IMR-90 (cell line): ENCODE results near the gene RBMXL3. TPM values are rescaled to one million over a fixed set of nuclear protein-coding genes. Genes with fewer than 3 reads are reported as not detected.
A peak's percentile ranks its signal among the peaks of the same experiment; 100 is the strongest.

ENCODE experiments used
- ATAC-seq: fragments of 200-7000 bp; cut with Tn5 transposase; 2 replicates; pipeline ENCODE4 v1.9.1; 2020; ENCODE audit warnings: low read depth, mild to moderate bottlenecking, moderate library complexity
- BruUV-seq: library from RNA; stranded (reverse); fragments of 400-500 nt; replicated peaks from 2 replicates; lab custom pipeline; 2021; lab: Mats Ljungman, UMichigan
- CTCF ChIA-PET: fragments of 300-600 bp; formaldehyde crosslinking; extraction: SDS; loops from one replicate; lab custom pipeline; 2021; ENCODE audit warnings: antibody characterized with exemption; lab: Yijun Ruan, JAX
- POLR2A ChIA-PET: fragments of 300-600 bp; sonication (Branson Sonifier 250); formaldehyde crosslinking; loops from one replicate; lab custom pipeline; 2022; ENCODE audit warnings: antibody characterized with exemption; ENCODE audit not compliant: unreplicated experiment; lab: Charles Lee
- DNase-seq: peaks from one replicate; pipeline ENCODE4 v3.0.0; 2013
- H2AFZ ChIP-seq: replicated peaks from 2 replicates; pipeline ENCODE3; 2013; ENCODE audit warnings: low read length, mild to moderate bottlenecking; ENCODE audit not compliant: poor library complexity
- H2AK5ac ChIP-seq: 2 replicates; pipeline ENCODE4 v1.6.1; 2013; ENCODE audit warnings: low read depth, low read length, inconsistent platforms
- H2AK9ac ChIP-seq: replicated peaks from 2 replicates; pipeline ENCODE3; 2013; ENCODE audit warnings: mild to moderate bottlenecking, low read depth, low read length, moderate library complexity; ENCODE audit not compliant: poor library complexity
- H2BK120ac ChIP-seq: 2 replicates; pipeline ENCODE4 v1.6.1; 2013; ENCODE audit warnings: low read depth, low read length, inconsistent platforms
- H2BK15ac ChIP-seq: 3 replicates; pipeline ENCODE4 v1.6.1; 2013; ENCODE audit warnings: low read depth, low read length, inconsistent platforms
- H2BK20ac ChIP-seq: 2 replicates; pipeline ENCODE4 v1.6.1; 2013; ENCODE audit warnings: low read depth, mild to moderate bottlenecking, inconsistent platforms, low read length, moderate library complexity
- H2BK5ac ChIP-seq: 2 replicates; pipeline ENCODE4 v1.6.1; 2013; ENCODE audit warnings: mild to moderate bottlenecking, low read depth, low read length, inconsistent platforms; ENCODE audit not compliant: poor library complexity, severe bottlenecking
- H3K14ac ChIP-seq: replicated peaks from 2 replicates; pipeline ENCODE4 v1.6.1; 2013; ENCODE audit warnings: low read depth, low read length, inconsistent platforms
- H3K18ac ChIP-seq: 2 replicates; pipeline ENCODE4 v1.6.1; 2013; ENCODE audit warnings: low read depth, low read length, control low read depth
- H3K23ac ChIP-seq: 2 replicates; pipeline ENCODE4 v1.6.1; 2013; ENCODE audit warnings: low read depth, low read length, inconsistent platforms
- H3K27ac ChIP-seq: 2 replicates; pipeline ENCODE4 v1.5.1; 2013; ENCODE audit warnings: mild to moderate bottlenecking, control low read depth, low read length; ENCODE audit not compliant: insufficient read depth
- H3K27me3 ChIP-seq: 2 replicates; pipeline ENCODE4 v1.6.1; 2013; ENCODE audit warnings: low read length; ENCODE audit not compliant: control insufficient read depth, insufficient read depth
- H3K36me3 ChIP-seq: 2 replicates; pipeline ENCODE4 v1.6.1; 2013; ENCODE audit warnings: low read length, mixed read lengths; ENCODE audit not compliant: control insufficient read depth, insufficient read depth
- H3K4ac ChIP-seq: 2 replicates; pipeline ENCODE4 v1.6.1; 2013; ENCODE audit warnings: low read depth, low read length, inconsistent platforms
- H3K4me1 ChIP-seq: 2 replicates; pipeline ENCODE4 v1.6.1; 2013; ENCODE audit warnings: low read length, mixed read lengths; ENCODE audit not compliant: control insufficient read depth, insufficient read depth
- H3K4me2 ChIP-seq: 2 replicates; pipeline ENCODE4 v1.6.1; 2013; ENCODE audit warnings: low read depth, mild to moderate bottlenecking, control low read depth, low read length, moderate library complexity
- H3K4me3 ChIP-seq: 2 replicates; pipeline ENCODE4 v1.5.1; 2013; ENCODE audit warnings: low read depth, mild to moderate bottlenecking, control low read depth, low read length, moderate library complexity; ENCODE audit not compliant: insufficient read depth
- H3K56ac ChIP-seq: 2 replicates; pipeline ENCODE4 v1.6.1; 2013; ENCODE audit warnings: low read length, inconsistent platforms; ENCODE audit not compliant: insufficient read depth; ENCODE audit errors: extremely low read depth
- H3K79me1 ChIP-seq, 2 experiments: 2 replicates each; pipeline ENCODE4 v1.6.1; 2013; ENCODE audit warnings: low read length in 2 of 2, inconsistent platforms in 1 of 2, low read depth in 1 of 2
- H3K9ac ChIP-seq: 2 replicates; pipeline ENCODE4 v1.6.1; 2013; ENCODE audit warnings: low read depth, low read length, control low read depth
- H3K9me1 ChIP-seq: 2 replicates; pipeline ENCODE4 v1.6.1; 2013; ENCODE audit warnings: low read length, inconsistent platforms; ENCODE audit not compliant: insufficient read depth
- H3K9me3 ChIP-seq: 2 replicates; pipeline ENCODE4 v1.6.1; 2013; ENCODE audit warnings: low read length; ENCODE audit not compliant: control insufficient read depth, insufficient read depth
- H4K20me1 ChIP-seq: 2 replicates; pipeline ENCODE4 v1.6.1; 2013; ENCODE audit warnings: low read length, inconsistent platforms; ENCODE audit not compliant: insufficient read depth
- H4K5ac ChIP-seq: 2 replicates; pipeline ENCODE4 v1.6.1; 2013; ENCODE audit warnings: mild to moderate bottlenecking, low read depth, low read length, control low read depth
- H4K8ac ChIP-seq, 2 experiments: 2 replicates each; pipeline ENCODE4 v1.6.1; 2013; ENCODE audit warnings: low read depth in 2 of 2, low read length in 2 of 2, control low read depth in 1 of 2, inconsistent platforms in 1 of 2
- H4K91ac ChIP-seq: 2 replicates; pipeline ENCODE4 v1.6.1; 2013; ENCODE audit warnings: low read depth, low read length, inconsistent platforms; ENCODE audit not compliant: insufficient read depth
- BHLHE40 ChIP-seq: fragments of 150-350 bp; IDR thresholded peaks from 2 replicates; pipeline ENCODE4 v1.6.1; 2016; ENCODE audit warnings: mild to moderate bottlenecking, low read depth, low read length
- CTCF ChIP-seq: conservative IDR thresholded peaks from 2 replicates; pipeline ENCODE4 v1.5.1; 2012; ENCODE audit warnings: mild to moderate bottlenecking, low read depth, low read length, improper control_type of control experiment
- ELK1 ChIP-seq: fragments of 150-350 bp; IDR thresholded peaks from 2 replicates; pipeline ENCODE4 v1.6.1; 2016; ENCODE audit warnings: low read depth, mild to moderate bottlenecking, low read length, moderate library complexity, borderline replicate concordance
- FOS ChIP-seq: fragments of 150-350 bp; IDR thresholded peaks from 2 replicates; pipeline ENCODE4 v1.6.1; 2016; ENCODE audit warnings: low read depth, low read length
- NFE2L2 ChIP-seq: fragments of 150-350 bp; IDR thresholded peaks from 2 replicates; pipeline ENCODE4 v1.6.1; 2016; ENCODE audit warnings: low read depth, mild to moderate bottlenecking, low read length
- POLR2A ChIP-seq: IDR thresholded peaks from 2 replicates; pipeline ENCODE4 v1.6.1; 2012; ENCODE audit warnings: mild to moderate bottlenecking, low read depth, low read length
- RAD21 ChIP-seq: IDR thresholded peaks from 2 replicates; pipeline ENCODE4 v1.6.1; 2012; ENCODE audit warnings: low read length, improper control_type of control experiment
- RFX5 ChIP-seq: IDR thresholded peaks from 2 replicates; pipeline ENCODE4 v1.8.0; 2012; ENCODE audit warnings: low read depth, mild to moderate bottlenecking, low read length, moderate library complexity
- SMC3 ChIP-seq: fragments of 150-350 bp; IDR thresholded peaks from 2 replicates; pipeline ENCODE4 v1.6.1; 2016; ENCODE audit warnings: low read depth, mild to moderate bottlenecking, antibody characterized with exemption, low read length, moderate library complexity
- WGBS, 2 experiments: methylation state at CpG; one replicate each; pipeline versions ENCODE4 v1.1.5 to v1.1.7; 2013; ENCODE audit warnings: missing lambda C conversion rate in 2 of 2; ENCODE audit not compliant: insufficient read length in 1 of 2; ENCODE audit errors: extremely low coverage in 2 of 2; 5-methylcytosine and 5-hydroxymethylcytosine counted together
- dilution Hi-C: fragments of 300-500 bp; cut with HindIII; formaldehyde crosslinking; loops from one replicate; pipeline ENCODE4 v1.14.3; 2018; ENCODE audit warnings: low sequenced_read_pairs; ENCODE audit not compliant: unreplicated experiment
- in situ Hi-C: fragments of 300-500 bp; cut with MboI; formaldehyde crosslinking; loops from 3 replicates; pipeline ENCODE4 v1.14.3; 2019; ENCODE audit warnings: low sequenced_read_pairs, inconsistent platforms, mixed read lengths
- intact Hi-C: fragments of 100-400 bp; cut with micrococcal nuclease; formaldehyde crosslinking; loops from 2 replicates; pipeline ENCODE4 v1.10.0; 2022
- polyA plus RNA-seq, 3 experiments: library from polyadenylated mRNA; depleted of rRNA; stranded (reverse); fragments of >200 nt; gene quantifications; 2 replicates each; pipeline ENCODE4 v1.2.3, GENCODE V29; 2012; ENCODE audit warnings: low replicate concordance in 1 of 3
- total RNA-seq: library from RNA; depleted of rRNA; stranded (reverse); fragments of >200 nt; gene quantifications from 2 replicates; pipeline ENCODE4 v1.2.3, GENCODE V29; 2012

RBMXL3 gene
- total and polyA plus RNA-seq, 2 of the 4 experiments (the other 2 are of a cell fraction): not detected

DNA sequence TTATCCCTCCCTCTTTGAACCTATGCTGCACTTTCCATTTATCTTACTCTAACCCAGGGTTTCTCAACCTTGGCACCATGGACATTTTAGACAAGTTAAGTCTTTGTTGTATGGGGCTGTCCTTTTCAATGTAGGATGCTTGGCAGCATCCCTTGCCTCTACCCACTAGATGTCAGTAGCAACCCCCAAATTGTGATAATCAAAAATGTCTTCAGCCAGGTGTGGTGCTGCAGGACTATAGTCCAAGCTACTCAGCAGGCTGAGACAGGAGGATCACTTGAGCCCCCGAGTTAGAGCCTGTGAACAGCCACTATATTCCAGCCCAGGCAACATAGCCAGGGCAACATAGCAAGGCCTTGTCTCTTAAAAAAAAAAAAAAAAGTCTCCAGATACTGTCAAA lies 37.7 kb downstream of the RBMXL3 start:
- dilution Hi-C loops (no loop called here), intact Hi-C loops (loop anchor here (2.0 to 10.0 kb wide), 2 partner anchors 58 to 448 kb away; no protein-coding TSS in a partner anchor), in situ Hi-C loops (no loop called here)
- H3K56ac ChIP-seq: no peak overlapping the region
- H2AK5ac ChIP-seq: no peak overlapping the region
- H2BK5ac ChIP-seq: no peak overlapping the region
- no peak overlapping the region for H4K8ac ChIP-seq
- no peaks in the 10 kb centered on the region for H3K4me1 ChIP-seq
- H3K9me1 ChIP-seq: no peaks in the 10 kb centered on the region
- no peak overlapping the region for H2BK15ac ChIP-seq
- no peak overlapping the region for H3K18ac ChIP-seq
- no peak overlapping the region for H3K9ac ChIP-seq
- ChIA-PET CTCF (no interaction called here), POLR2A (no interaction called here)
- ATAC-seq (peak; percentile 62), DNase-seq (peak; percentile 28)
- H3K4me3 ChIP-seq: no peak overlapping the region
- peaks cover 4 to 5% of the 10 kb centered on the region in 2 experiments; a peak in 3 of 4 replicates for H3K79me1 ChIP-seq
- H3K4me2 ChIP-seq: no peak overlapping the region
- peaks cover 8% of the 10 kb centered on the region; the same call in 1 of the 2 replicates for H4K20me1 ChIP-seq
- no peaks in the 10 kb centered on the region for H3K9me3 ChIP-seq
- H2BK120ac ChIP-seq: no peak overlapping the region
- no peak overlapping the region for H3K23ac ChIP-seq
- H3K27me3 ChIP-seq: no peaks in the 10 kb centered on the region
- H2BK20ac ChIP-seq: no peak overlapping the region
- TF ChIP-seq CTCF (peak; percentile 53), ELK1 (no peak), POLR2A (no peak), SMC3 (peak; percentile 37), BHLHE40 (no peak), RAD21 (peak; percentile 54), FOS (no peak), NFE2L2 (no peak), RFX5 (no peak)
- H3K14ac ChIP-seq: no peak overlapping the region
- no CpG with 5 or more reads among the region's 1 CpG for WGBS, 2 experiments
- H3K4ac ChIP-seq: no peak overlapping the region
- H4K5ac ChIP-seq: no peak overlapping the region
- no peaks in the 10 kb centered on the region for H3K36me3 ChIP-seq
- no TSS peak for BruUV-seq
- H2AK9ac ChIP-seq: no peak overlapping the region
- no peak overlapping the region for H4K91ac ChIP-seq
- H3K27ac ChIP-seq: no peak overlapping the region
- no peak overlapping the region for H2AFZ ChIP-seq
